Gastroesophageal sphincter (tissue), 4 donors: ENCODE data around the gene BRAT1. TPM values are rescaled to one million over a fixed set of nuclear protein-coding genes. Genes with fewer than 3 reads are reported as not detected.

Experiments used
- ATAC-seq: fragments of 150-250 bp; one replicate; pipeline ENCODE4 v1.9.1; 2016; ENCODE audit warnings: mild to moderate bottlenecking, moderate library complexity
- H3K27ac ChIP-seq, 4 donors: fragments of 200-600 bp; sonication (generic) in 3 of 4; 1 replicate in 3 of 4; 2 replicates in 1 of 4; pipeline ENCODE4 v1.5.1; 2016 to 2019
- H3K27me3 ChIP-seq: fragments of 200-600 bp; sonication (generic); one replicate; pipeline ENCODE4 v1.5.1; 2019
- H3K36me3 ChIP-seq, 2 donors: fragments of 200-600 bp; sonication (generic); one replicate each; pipeline ENCODE4 v1.5.1; 2019; ENCODE audit warnings: control low read depth in 1 of 2
- H3K4me1 ChIP-seq, 3 donors: fragments of 200-600 bp; sonication (generic); 1 replicate in 2 of 3; 2 replicates in 1 of 3; pipeline ENCODE4 v1.5.1; 2016 to 2019; ENCODE audit warnings: control low read depth in 2 of 3
- H3K4me3 ChIP-seq, 2 donors: fragments of 200-600 bp; sonication (generic); one replicate each; pipeline ENCODE4 v1.5.1; 2019; ENCODE audit warnings: mild to moderate bottlenecking in 1 of 2, moderate library complexity in 1 of 2
- H3K9me3 ChIP-seq, 3 donors: fragments of 200-600 bp; sonication (generic); one replicate each; pipeline ENCODE4 v1.5.1; 2017 to 2019; ENCODE audit warnings: control low read depth in 2 of 3
- EP300 ChIP-seq: sonication (generic); formaldehyde crosslinking; IDR thresholded peaks from one replicate; pipeline ENCODE4 v1.6.1; 2017; ENCODE audit warnings: antibody characterized with exemption, mild to moderate bottlenecking
- POLR2A ChIP-seq, 2 donors: fragments of 450-650 bp; IDR thresholded peaks; one replicate each; pipeline ENCODE4 v1.6.1; 2017; ENCODE audit warnings: antibody characterized with exemption in 2 of 2, mild to moderate bottlenecking in 2 of 2, moderate library complexity in 1 of 2
- POLR2AphosphoS5 ChIP-seq: sonication (generic); formaldehyde crosslinking; IDR thresholded peaks from one replicate; pipeline ENCODE4 v1.6.1; 2017; ENCODE audit warnings: antibody characterized with exemption
- WGBS, 2 donors: methylation state at CpG; one replicate each; pipeline ENCODE4 v1.1.5; 2018; ENCODE audit warnings: low coverage in 1 of 2; 5-methylcytosine and 5-hydroxymethylcytosine counted together
- total RNA-seq, 4 donors: library from RNA; depleted of rRNA; stranded (reverse); fragments of >200 nt; gene quantifications; one replicate each; pipeline ENCODE4 v1.1.0, GENCODE V29; 2016
- TF ChIP-seq, protein P1 (sequence below), 4 experiments: fragments of 200-600 bp in 2 of 4; fragments of 450-650 bp in 2 of 4; sonication (generic) in 1 of 4; IDR thresholded peaks; one replicate each; pipeline ENCODE4 v1.5.1; 2017 to 2019; ENCODE audit warnings: antibody characterized with exemption in 4 of 4, mild to moderate bottlenecking in 2 of 4, moderate library complexity in 2 of 4

The BRAT1 gene
- total RNA-seq, 4 donors from 2014 or later: 19.9 to 36.0 (median 32.4) TPM

DNA sequence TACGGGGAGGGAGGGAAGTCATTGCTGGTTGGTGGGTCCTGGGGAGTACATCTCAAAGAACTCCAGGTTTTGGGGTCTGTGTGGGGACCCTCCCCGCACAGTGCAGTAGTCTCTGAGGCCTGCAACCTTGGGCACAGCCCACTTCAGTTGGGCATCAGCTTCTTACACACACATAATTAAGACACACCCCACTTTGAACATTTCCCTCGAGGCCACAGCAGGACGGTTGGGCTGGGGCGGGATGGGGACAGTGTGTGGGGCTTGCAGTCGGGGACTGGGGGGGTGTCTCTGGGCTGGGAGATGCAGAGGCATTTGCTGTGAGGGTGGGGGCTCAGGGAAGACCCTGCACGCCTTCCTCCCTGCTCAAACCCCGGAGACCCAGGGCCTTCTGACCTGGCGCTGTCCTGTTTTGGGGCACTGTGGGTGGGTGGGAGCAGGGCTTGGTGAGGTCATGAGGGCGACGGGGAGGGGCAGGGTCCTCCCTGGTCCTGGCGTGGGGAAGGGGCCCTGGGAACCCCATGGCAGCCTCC lies 34.5 kb downstream of the BRAT1 start:
- Histone ChIP-seq H3K4me1 (peaks cover 0 to 73% (median 30%) of the 10 kb centered on the region in 3 donors), H3K9me3 (no peaks in the 10 kb centered on the region), H3K36me3 (peaks cover 0 to 6% of the 10 kb centered on the region in 2 donors), H3K27me3 (peaks cover 71% of the 10 kb centered on the region), H3K27ac (peak overlapping the region in 2 of 4 donors; percentile 46 to 57), H3K4me3 (peak overlapping the region; percentile 12 to 62)
- 20 to 60% methylated on average over 1 to 2 of the region's 12 CpGs for WGBS, 2 donors
- ATAC-seq: no peak
- TF ChIP-seq POLR2AphosphoS5: no peak
- TF ChIP-seq, protein P1, sequence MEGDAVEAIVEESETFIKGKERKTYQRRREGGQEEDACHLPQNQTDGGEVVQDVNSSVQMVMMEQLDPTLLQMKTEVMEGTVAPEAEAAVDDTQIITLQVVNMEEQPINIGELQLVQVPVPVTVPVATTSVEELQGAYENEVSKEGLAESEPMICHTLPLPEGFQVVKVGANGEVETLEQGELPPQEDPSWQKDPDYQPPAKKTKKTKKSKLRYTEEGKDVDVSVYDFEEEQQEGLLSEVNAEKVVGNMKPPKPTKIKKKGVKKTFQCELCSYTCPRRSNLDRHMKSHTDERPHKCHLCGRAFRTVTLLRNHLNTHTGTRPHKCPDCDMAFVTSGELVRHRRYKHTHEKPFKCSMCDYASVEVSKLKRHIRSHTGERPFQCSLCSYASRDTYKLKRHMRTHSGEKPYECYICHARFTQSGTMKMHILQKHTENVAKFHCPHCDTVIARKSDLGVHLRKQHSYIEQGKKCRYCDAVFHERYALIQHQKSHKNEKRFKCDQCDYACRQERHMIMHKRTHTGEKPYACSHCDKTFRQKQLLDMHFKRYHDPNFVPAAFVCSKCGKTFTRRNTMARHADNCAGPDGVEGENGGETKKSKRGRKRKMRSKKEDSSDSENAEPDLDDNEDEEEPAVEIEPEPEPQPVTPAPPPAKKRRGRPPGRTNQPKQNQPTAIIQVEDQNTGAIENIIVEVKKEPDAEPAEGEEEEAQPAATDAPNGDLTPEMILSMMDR (IDR thresholded peaks at IDR 0.05): no peak
- no peak for TF ChIP-seq EP300
- no peak for TF ChIP-seq POLR2A (IDR thresholded peaks at IDR 0.05)

DNA sequence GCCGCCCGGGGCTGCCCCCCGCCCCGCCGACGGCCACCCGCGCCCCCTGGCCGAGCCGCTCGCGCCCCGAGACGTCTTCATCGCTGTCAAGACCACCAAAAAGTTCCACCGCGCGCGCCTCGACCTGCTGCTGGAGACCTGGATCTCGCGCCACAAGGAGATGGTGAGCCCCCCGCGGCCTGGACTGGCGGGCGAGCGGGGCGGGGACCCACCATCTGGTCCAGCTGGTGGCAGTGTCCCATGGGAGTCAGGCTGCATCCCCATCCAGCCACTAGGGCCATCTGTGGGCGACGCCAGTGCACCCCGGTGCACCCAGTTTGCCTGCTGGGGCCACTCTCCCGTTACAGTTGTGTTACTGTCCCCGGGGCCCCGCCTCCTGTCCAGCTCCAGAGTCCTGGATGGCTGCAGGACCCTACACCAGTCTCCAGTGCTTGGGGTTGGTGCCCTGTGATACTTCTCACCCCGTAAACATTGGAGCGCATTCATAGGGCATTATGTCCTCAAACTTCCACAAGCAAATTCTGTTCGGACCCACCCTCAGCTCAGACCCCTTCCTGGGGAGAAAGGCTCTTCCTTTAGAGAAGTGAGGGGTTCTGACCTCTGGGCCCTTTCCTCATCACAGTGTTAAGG lies 35.1 kb downstream of the BRAT1 start:
- Histone ChIP-seq H3K4me1 (peaks cover 0 to 67% (median 30%) of the 10 kb centered on the region in 3 donors), H3K9me3 (no peaks in the 10 kb centered on the region), H3K4me3 (peak overlapping the region; percentile 12 to 62), H3K27me3 (peaks cover 65% of the 10 kb centered on the region), H3K27ac (peak overlapping the region in 2 of 4 donors; percentile 10 to 61), H3K36me3 (peaks cover 0 to under 1% of the 10 kb centered on the region in 2 donors)
- WGBS, 2 donors: 44% methylated on average over 2 of the region's 37 CpGs; no CpG with 5 or more reads in 1 of the 2 donors
- no peak for ATAC-seq
- TF ChIP-seq EP300 (no peak), POLR2A (IDR thresholded peaks at IDR 0.05) (no peak), POLR2AphosphoS5 (no peak)
- TF ChIP-seq, protein P1 (IDR thresholded peaks at IDR 0.05): no peak

DNA sequence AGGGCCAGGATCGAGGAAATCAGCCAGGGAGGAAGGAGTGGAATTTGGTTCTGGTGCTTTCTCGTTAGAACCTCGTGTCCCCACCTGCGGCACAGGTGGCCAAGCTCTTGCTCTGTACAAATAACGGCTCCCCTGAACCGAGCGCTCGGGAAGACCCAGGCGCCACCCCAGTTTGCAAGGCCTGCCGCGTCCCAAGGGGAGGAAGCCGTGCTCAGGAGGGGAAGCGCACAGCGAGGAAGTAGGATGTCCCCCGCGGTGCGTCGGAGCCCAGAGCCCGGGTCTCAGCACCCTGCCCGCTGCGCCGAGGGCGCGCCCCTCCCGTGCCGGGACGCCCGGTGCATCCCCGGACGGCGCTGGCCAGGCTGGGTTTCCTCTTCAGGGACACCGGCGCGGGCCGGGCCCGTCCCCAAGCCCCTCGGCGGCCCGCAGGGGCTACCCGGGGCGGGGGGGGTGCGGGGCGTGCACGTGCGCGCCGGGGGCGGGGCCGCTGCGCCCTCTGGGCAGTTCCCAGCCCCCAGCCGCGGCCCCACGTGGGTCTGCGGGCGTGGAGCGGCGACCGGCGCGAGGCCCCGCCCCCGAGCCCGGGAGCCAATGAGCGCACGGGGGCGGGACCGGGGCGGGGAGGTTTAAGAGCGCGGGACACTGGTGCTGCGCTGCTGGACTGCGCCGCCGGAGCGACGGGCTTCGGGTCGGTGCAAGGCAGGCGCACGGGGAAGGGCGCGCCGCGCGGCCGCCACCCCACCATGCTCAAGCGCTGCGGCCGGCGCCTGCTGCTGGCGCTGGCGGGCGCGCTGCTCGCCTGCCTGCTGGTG lies 36.0 kb downstream of the BRAT1 start, which contains the start of gene LFNG:
LFNG (plus strand) TSS at position 656 of the 812 bp plus-strand sequence; CDS start at position 744, 88 bp downstream.
- Histone ChIP-seq H3K9me3 (no peaks in the 10 kb centered on the region), H3K4me3 (peak within 1 kb of the TSS; percentile 24 to 62), H3K27me3 (peaks cover 56% of the 10 kb centered on the region), H3K4me1 (peaks cover 0 to 58% (median 26%) of the 10 kb centered on the region in 3 donors), H3K27ac (peak within 1 kb of the TSS in 3 of 4 donors; percentile 43 to 63 (median 57)), H3K36me3 (no peaks in the 10 kb centered on the region)
- TF ChIP-seq POLR2A (IDR thresholded peaks at IDR 0.05) (peak; percentile 81 to 82), POLR2AphosphoS5 (peak; percentile 52), EP300 (no peak)
- TF ChIP-seq, protein P1 (IDR thresholded peaks at IDR 0.05): peak in 1 of 4 experiments; percentile 16
- WGBS, 2 donors: no CpG with 5 or more reads among the region's 95 CpGs
- ATAC-seq: peak; percentile 92

DNA sequence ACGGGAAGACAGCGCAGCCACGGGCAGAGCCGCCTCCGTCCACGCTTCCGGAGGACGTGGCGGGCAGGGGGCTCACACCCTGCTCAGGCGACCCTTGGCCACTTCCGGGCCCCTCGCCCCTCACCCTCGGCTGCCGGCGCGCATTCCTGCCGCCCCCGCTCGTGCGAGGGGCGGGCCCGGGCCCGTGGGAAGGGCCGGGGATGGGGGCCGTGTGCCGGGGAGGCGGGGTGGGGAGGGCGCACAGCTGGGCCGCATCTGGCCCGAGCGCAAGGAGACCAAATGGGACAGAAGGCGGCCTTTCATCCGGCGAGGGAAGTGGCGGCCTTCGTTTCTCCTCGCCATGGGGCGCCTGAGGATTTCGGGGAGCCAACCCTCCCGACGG lies 36.6 kb downstream of the BRAT1 start:
- no peak for ATAC-seq
- H3K27ac ChIP-seq: peak overlapping the region in 2 of 4 donors; percentile 43 to 63
- no CpG with 5 or more reads among the region's 41 CpGs for WGBS, 2 donors

More for the DNA sequence above, 36.6 kb downstream of the BRAT1 start:
- H3K9me3 ChIP-seq: no peaks in the 10 kb centered on the region
- H3K4me3 ChIP-seq: peak overlapping the region in 1 of 2 donors; percentile 62
- H3K4me1 ChIP-seq: peaks cover 0 to 52% (median 20%) of the 10 kb centered on the region in 3 donors
- peaks cover 50% of the 10 kb centered on the region for H3K27me3 ChIP-seq
- no peaks in the 10 kb centered on the region for H3K36me3 ChIP-seq
- TF ChIP-seq, protein P1 (IDR thresholded peaks at IDR 0.05): no peak
- TF ChIP-seq EP300 (no peak), POLR2AphosphoS5 (no peak), POLR2A (IDR thresholded peaks at IDR 0.05) (no peak)
